Measurements from ENCODE around the gene BLOC1S6.

BLOC1S6 gene

GRCh38 chr15:45650889-45651525 lies 63.8 kb downstream of the BLOC1S6 start:
- no peak for DNase-seq (ENCODE audit: low read depth)
- H3K4me3 ChIP-seq (ENCODE audit: low read depth, low read length), result no peak overlapping the region
- no peak for TF ChIP-seq CTCF (IDR thresholded peaks at IDR 0.05; ENCODE audit: low read depth, low read length, missing control alignments)
- in situ Hi-C loops (cut with HindIII; ENCODE audit: low sequenced_read_pairs), result no loop called here

- no peak for TF ChIP-seq CTCF (IDR thresholded peaks at IDR 0.05; ENCODE audit: low read depth, low read length, missing control alignments)
- in situ Hi-C loops (cut with HindIII; ENCODE audit: low sequenced_read_pairs), result no loop called here
- H3K4me3 ChIP-seq (ENCODE audit: low read depth, low read length), result no peak overlapping the region
- no peak for DNase-seq (ENCODE audit: low read depth)
These were observed 66.7 kb downstream of the BLOC1S6 start for GRCh38 chr15:45653702-45654424.

GRCh38 chr15:45654749-45655148 lies 67.6 kb downstream of the BLOC1S6 start:
- in situ Hi-C loops (cut with HindIII; ENCODE audit: low sequenced_read_pairs), result no loop called here

GRCh38 chr15:45657254-45657653 lies 70.1 kb downstream of the BLOC1S6 start:
- in situ Hi-C loops (cut with HindIII; ENCODE audit: low sequenced_read_pairs), result no loop called here
- no peak for TF ChIP-seq CTCF (IDR thresholded peaks at IDR 0.05; ENCODE audit: low read depth, low read length, missing control alignments)
- no peak for DNase-seq (ENCODE audit: low read depth)
- H3K4me3 ChIP-seq (ENCODE audit: low read depth, low read length), result no peak overlapping the region

More at GRCh38 chr15:45654749-45655148, 67.6 kb downstream of the BLOC1S6 start:
- no peak for TF ChIP-seq CTCF (IDR thresholded peaks at IDR 0.05; ENCODE audit: low read depth, low read length, missing control alignments)
- H3K4me3 ChIP-seq (ENCODE audit: low read depth, low read length), result no peak overlapping the region
- DNase-seq (ENCODE audit: low read depth), result no peak

GRCh38 chr15:45657764-45658545 lies 70.8 kb downstream of the BLOC1S6 start:
- in situ Hi-C loops (cut with HindIII; ENCODE audit: low sequenced_read_pairs), result no loop called here
- no peak overlapping the region for H3K4me3 ChIP-seq (ENCODE audit: low read depth, low read length)
- no peak for DNase-seq (ENCODE audit: low read depth)
- no peak for TF ChIP-seq CTCF (IDR thresholded peaks at IDR 0.05; ENCODE audit: low read depth, low read length, missing control alignments)

Measured in astrocyte of the cerebellum (primary cell).